ENCODE measurements around the gene ACAA1.
"Not testable (repeated sequence)": the region's sequence is repeated elsewhere in the genome, so short reads cannot be mapped to it uniquely, and the experiment has no call there.

The ACAA1 gene

GRCh38 chr3:38134517-38135143, 2.3 kb downstream of the ACAA1 start:
- not testable (repeated sequence) for DNase-seq (ENCODE audit: low read depth in 2 of 2)

GRCh38 chr3:38133557-38134405, 3.1 kb downstream of the ACAA1 start:
- no peak for DNase-seq (ENCODE audit: low read depth in 2 of 2)

GRCh38 chr3:38133209-38133556, 3.7 kb downstream of the ACAA1 start:
- no peak for DNase-seq (ENCODE audit: low read depth in 2 of 2)

- DNase-seq (ENCODE audit: low read depth in 2 of 2): no peak
Measured at GRCh38 chr3:38131621-38132369, 5.1 kb downstream of the ACAA1 start.

- no peak for DNase-seq (ENCODE audit: low read depth in 2 of 2)
Measured at GRCh38 chr3:38130631-38131065, 6.3 kb downstream of the ACAA1 start.

GRCh38 chr3:38129058-38129457, 7.9 kb downstream of the ACAA1 start:
- no peak for DNase-seq (ENCODE audit: low read depth in 2 of 2)

GRCh38 chr3:38128303-38128655, 8.6 kb downstream of the ACAA1 start:
- no peak for DNase-seq (ENCODE audit: low read depth in 2 of 2)

GRCh38 chr3:38127611-38128302, 9.2 kb downstream of the ACAA1 start:
- DNase-seq (ENCODE audit: low read depth in 2 of 2): no peak

GRCh38 chr3:38126121-38126892, 10.6 kb downstream of the ACAA1 start:
- DNase-seq (ENCODE audit: low read depth in 2 of 2): no peak

GRCh38 chr3:38125305-38126120, 11.4 kb downstream of the ACAA1 start:
- no peak for DNase-seq (ENCODE audit: low read depth in 2 of 2)

GRCh38 chr3:38124324-38125122, 12.4 kb downstream of the ACAA1 start:
- DNase-seq (ENCODE audit: low read depth in 2 of 2): no peak

GRCh38 chr3:38122712-38123290, 14.1 kb downstream of the ACAA1 start:
- no peak for DNase-seq (ENCODE audit: low read depth in 2 of 2)

GRCh38 chr3:38121832-38122461, 15.0 kb downstream of the ACAA1 start:
- DNase-seq (ENCODE audit: low read depth in 2 of 2): no peak

- DNase-seq (ENCODE audit: low read depth in 2 of 2): no peak
Measured at GRCh38 chr3:38121451-38121831, 15.5 kb downstream of the ACAA1 start.

GRCh38 chr3:38120693-38121450, 16.1 kb downstream of the ACAA1 start:
- no peak for DNase-seq (ENCODE audit: low read depth in 2 of 2)

- no peak for DNase-seq (ENCODE audit: low read depth in 2 of 2)
Measured at GRCh38 chr3:38119821-38120692, 16.9 kb downstream of the ACAA1 start.

GRCh38 chr3:38119248-38119544, 17.7 kb downstream of the ACAA1 start:
- no peak for DNase-seq (ENCODE audit: low read depth in 2 of 2)
